ENCODE data around the gene FBXO11. TPM values are rescaled to one million over a fixed set of nuclear protein-coding genes. Genes with fewer than 3 reads are reported as not detected.

The FBXO11 gene
- total RNA-seq, 1 experiment from 2014 or later, result 43.8 TPM

- no peak for DNase-seq (ENCODE audit: low spot score)
- Mint-ChIP-seq H3K9me3 (no peaks in the 10 kb centered on the region), H3K4me3 (no peak overlapping the region), H3K36me3 (peaks cover 3% of the 10 kb centered on the region; the same call in 1 of the 2 replicates), H3K4me1 (peaks cover 3% of the 10 kb centered on the region), H3K27ac (no peak overlapping the region; the same call in 1 of the 2 replicates), H3K27me3 (ENCODE audit: low read depth) (no peaks in the 10 kb centered on the region)
- TF ChIP-seq HMGA2 (CRISPR knock-in tag; IDR thresholded peaks at IDR 0.05), result no peak
- TF ChIP-seq CREB1 (CRISPR knock-in tag; IDR thresholded peaks at IDR 0.05), result no peak
- TF ChIP-seq ZNF281 (CRISPR knock-in tag; IDR thresholded peaks at IDR 0.05), result no peak
- no peak for TF ChIP-seq ZNF138 (CRISPR knock-in tag; conservative IDR thresholded peaks at IDR 0.05)
- no peak for TF ChIP-seq ZNF232 (CRISPR knock-in tag; IDR thresholded peaks at IDR 0.05)
- POLR2A ChIA-PET, result no interaction called here
- CTCF ChIA-PET, result no interaction called here
- ATAC-seq, result no peak
These were observed 56.9 kb downstream of the FBXO11 start for GRCh38 chr2:47849368-47849767.

DNA sequence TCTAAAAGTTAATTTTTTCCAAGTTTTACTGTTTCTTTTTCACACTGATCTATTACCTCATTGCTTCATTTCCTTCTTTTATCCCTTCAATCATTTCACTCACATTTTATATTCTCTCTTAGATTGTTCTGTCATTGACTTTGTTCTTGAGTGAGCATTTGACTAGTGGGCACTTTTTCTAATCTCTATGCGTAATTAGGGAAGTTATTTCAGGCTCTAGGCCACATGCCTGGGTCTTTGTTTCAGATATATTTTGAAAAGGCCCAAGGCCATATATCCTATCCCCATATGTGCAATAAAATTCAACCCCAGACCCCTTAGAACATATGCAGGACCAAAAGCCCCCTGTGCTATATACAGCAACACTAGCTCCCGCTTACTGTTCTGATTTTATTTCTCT, 62.1 kb downstream of the FBXO11 start:
- no peak overlapping the region for H3K4me3 Mint-ChIP-seq
- no peak for ATAC-seq
- peaks cover 3% of the 10 kb centered on the region for H3K4me1 Mint-ChIP-seq
- no peak overlapping the region for H3K27ac Mint-ChIP-seq
- no peaks in the 10 kb centered on the region for H3K9me3 Mint-ChIP-seq
- CTCF ChIA-PET, result no interaction called here
- TF ChIP-seq TCF7 (CRISPR knock-in tag; IDR thresholded peaks at IDR 0.05; ENCODE audit: low read depth) (no peak), AR (CRISPR knock-in tag; IDR thresholded peaks at IDR 0.05) (no peak), E2F1 (CRISPR knock-in tag; IDR thresholded peaks at IDR 0.05) (no peak), ZNF219 (CRISPR knock-in tag; IDR thresholded peaks at IDR 0.05; ENCODE audit: borderline replicate concordance) (no peak), HMGA2 (CRISPR knock-in tag; IDR thresholded peaks at IDR 0.05) (no peak), ERG (CRISPR knock-in tag; IDR thresholded peaks at IDR 0.05) (no peak), ZNF416 (CRISPR knock-in tag; IDR thresholded peaks at IDR 0.05) (no peak), ZBTB43 (CRISPR knock-in tag; IDR thresholded peaks at IDR 0.05) (no peak), ATF2 (CRISPR knock-in tag; IDR thresholded peaks at IDR 0.05; ENCODE audit: borderline replicate concordance, low read depth) (no peak)
- no peaks in the 10 kb centered on the region for H3K27me3 Mint-ChIP-seq (ENCODE audit: low read depth)
- POLR2A ChIA-PET, result no interaction called here
- H3K36me3 Mint-ChIP-seq, result peaks cover 12% of the 10 kb centered on the region
- DNase-seq (ENCODE audit: low spot score), result no peak
